GM19452 (cell line): ENCODE measurements around the gene SH3GLB2.
"Not testable (repeated sequence)": the region's sequence is repeated elsewhere in the genome, so short reads cannot be mapped to it uniquely, and the experiment has no call there.

Experiments used
- ATAC-seq: cut with Tn5 transposase; IDR thresholded peaks from one replicate; pipeline ENCODE4 v1.9.1; 2021; ENCODE audit not compliant: unreplicated experiment

Gene SH3GLB2

GRCh38 chr9:129022037-129022436, 6.1 kb downstream of the SH3GLB2 start:
- ATAC-seq, result no peak

GRCh38 chr9:129021091-129021490, 7.0 kb downstream of the SH3GLB2 start:
- no peak for ATAC-seq

GRCh38 chr9:129014608-129015007, 13.5 kb downstream of the SH3GLB2 start:
- ATAC-seq, result no peak

- ATAC-seq, result no peak
These were observed 14.0 kb downstream of the SH3GLB2 start for GRCh38 chr9:129014124-129014523.

GRCh38 chr9:129013674-129014073, 14.5 kb downstream of the SH3GLB2 start:
- no peak for ATAC-seq

- no peak for ATAC-seq
These were observed 15.2 kb downstream of the SH3GLB2 start for GRCh38 chr9:129012893-129013448.

GRCh38 chr9:129012343-129012742, 15.8 kb downstream of the SH3GLB2 start:
- ATAC-seq, result no peak

- ATAC-seq, result no peak
These were observed 16.4 kb downstream of the SH3GLB2 start for GRCh38 chr9:129011761-129012181.

GRCh38 chr9:129011170-129011569, 17.0 kb downstream of the SH3GLB2 start:
- no peak for ATAC-seq

GRCh38 chr9:129010267-129010975, 17.7 kb downstream of the SH3GLB2 start:
- no peak for ATAC-seq

- ATAC-seq, result no peak
These were observed 18.5 kb downstream of the SH3GLB2 start for GRCh38 chr9:129009584-129010141.

GRCh38 chr9:129008986-129009583, 19.0 kb downstream of the SH3GLB2 start:
- ATAC-seq, result no peak

- no peak for ATAC-seq
These were observed 19.6 kb downstream of the SH3GLB2 start for GRCh38 chr9:129008469-129008965.

- ATAC-seq, result no peak
These were observed 20.2 kb downstream of the SH3GLB2 start for GRCh38 chr9:129007766-129008468.

- ATAC-seq, result no peak
These were observed 20.9 kb downstream of the SH3GLB2 start for GRCh38 chr9:129007035-129007765.

GRCh38 chr9:129006328-129007034, 21.6 kb downstream of the SH3GLB2 start:
- no peak for ATAC-seq

GRCh38 chr9:129005336-129005997, 22.7 kb downstream of the SH3GLB2 start:
- no peak for ATAC-seq

- not testable (repeated sequence) for ATAC-seq
These were observed 24.0 kb downstream of the SH3GLB2 start for GRCh38 chr9:129004173-129004572.

GRCh38 chr9:129002992-129003391, 25.1 kb downstream of the SH3GLB2 start:
- ATAC-seq, result no peak
